ENCODE results near the gene CLIP2. TPM values are rescaled to one million over a fixed set of nuclear protein-coding genes. Genes with fewer than 3 reads are reported as not detected.

CLIP2 gene
- total RNA-seq, 2 experiments from 2014 or later: 3.0 to 3.8 TPM

DNA sequence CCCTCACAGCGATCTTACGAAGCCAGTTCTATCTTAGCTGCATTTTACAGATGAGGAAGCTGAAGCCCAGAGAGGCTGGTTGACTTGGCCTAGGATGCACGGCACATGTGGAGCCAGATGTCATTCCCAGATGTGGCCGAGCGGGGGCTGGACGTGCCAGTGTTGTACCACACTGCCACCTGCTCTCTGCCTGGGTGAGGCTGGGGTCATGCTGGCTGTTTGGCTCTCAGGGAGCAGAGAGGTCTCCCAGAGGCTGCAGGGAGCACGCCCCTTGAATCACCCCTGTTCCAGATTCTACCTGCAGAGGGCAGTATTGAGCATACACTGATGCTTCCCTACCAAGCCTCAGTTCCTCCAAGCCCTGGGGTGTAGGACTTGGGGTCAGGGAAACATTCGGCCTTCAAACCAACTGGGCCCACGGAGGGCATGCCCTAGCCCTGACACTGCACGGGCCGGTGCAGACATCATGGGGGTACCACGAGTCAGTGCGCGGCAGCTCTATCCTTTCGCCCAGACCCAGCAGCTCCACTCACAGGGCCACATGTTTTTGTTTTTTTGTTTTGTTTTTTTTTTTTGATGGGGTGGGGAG, 160.7 kb downstream of the CLIP2 start:
- no peak overlapping the region for H3K27ac Mint-ChIP-seq
- DNase-seq (peak; percentile 56), ATAC-seq (ENCODE audit: low read depth) (no peak)
- H3K9me3 Mint-ChIP-seq: no peaks in the 10 kb centered on the region
- H3K4me1 Mint-ChIP-seq: peaks cover 13% of the 10 kb centered on the region
- no peaks in the 10 kb centered on the region for H3K36me3 Mint-ChIP-seq
- peaks cover 21% of the 10 kb centered on the region for H3K27me3 Mint-ChIP-seq
- no peak overlapping the region for H3K4me3 Mint-ChIP-seq
- POLR2A ChIA-PET: interaction anchor here (1.0 kb wide), 1 partner anchor 192 kb away, joined by 3 read pairs; no protein-coding TSS in a partner anchor

- Mint-ChIP-seq H3K27me3 (peaks cover 29% of the 10 kb centered on the region), H3K4me1 (peaks cover 13% of the 10 kb centered on the region)
- POLR2A ChIA-PET: no interaction called here
Measured at GRCh38 chr7:74452748-74453321, 163.6 kb downstream of the CLIP2 start.

GRCh38 chr7:74453322-74454011, 164.3 kb downstream of the CLIP2 start, which contains the start of gene GTF2IRD1:
Gene GTF2IRD1, plus strand, starts transcription at chr7:74453906. Its CDS starts 54,175 bp downstream, at chr7:74508081.
- Mint-ChIP-seq H3K4me3 (peak within 1 kb of the TSS; percentile 57), H3K36me3 (no peaks in the 10 kb centered on the region), H3K27ac (peak within 1 kb of the TSS; percentile 38), H3K4me1 (peaks cover 13% of the 10 kb centered on the region), H3K27me3 (peaks cover 27% of the 10 kb centered on the region), H3K9me3 (no peaks in the 10 kb centered on the region)
- peak; percentile 9 for ATAC-seq (ENCODE audit: low read depth)
- POLR2A ChIA-PET: no interaction called here
- DNase-seq: peak; percentile 36

More at GRCh38 chr7:74452748-74453321, 163.6 kb downstream of the CLIP2 start:
- Mint-ChIP-seq H3K4me3 (peak overlapping the region; percentile 57), H3K9me3 (no peaks in the 10 kb centered on the region), H3K36me3 (no peaks in the 10 kb centered on the region), H3K27ac (peak overlapping the region; percentile 38)
- peak; percentile 37 for DNase-seq
- no peak for ATAC-seq (ENCODE audit: low read depth)

GRCh38 chr7:74454021-74454924, 165.1 kb downstream of the CLIP2 start:
- H3K4me1 Mint-ChIP-seq: peaks cover 13% of the 10 kb centered on the region
- no peak for DNase-seq
- ATAC-seq (ENCODE audit: low read depth): no peak
- POLR2A ChIA-PET: no interaction called here
- no peaks in the 10 kb centered on the region for H3K9me3 Mint-ChIP-seq
- no peak overlapping the region for H3K27ac Mint-ChIP-seq
- peaks cover 25% of the 10 kb centered on the region for H3K27me3 Mint-ChIP-seq
- no peaks in the 10 kb centered on the region for H3K36me3 Mint-ChIP-seq
- peak overlapping the region; percentile 30 for H3K4me3 Mint-ChIP-seq

DNA sequence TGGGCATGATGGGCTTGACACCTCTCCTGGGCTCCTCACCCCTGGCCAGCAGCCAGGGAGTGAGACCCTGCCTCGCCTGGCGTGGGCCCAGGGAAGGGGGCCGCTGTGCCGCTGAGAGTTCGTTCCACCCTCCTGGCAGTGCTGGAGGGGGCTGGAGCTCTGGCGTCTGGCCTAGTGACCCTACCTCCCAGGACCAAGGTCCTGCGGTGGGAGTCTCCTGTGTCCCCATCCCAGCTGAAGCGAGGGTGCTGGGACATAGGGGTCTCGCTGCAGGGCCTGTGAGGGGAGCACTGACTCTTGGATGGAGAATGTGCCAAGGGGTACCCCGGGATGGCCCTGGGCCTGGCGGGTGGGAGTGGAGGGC, 165.7 kb downstream of the CLIP2 start:
- H3K36me3 Mint-ChIP-seq: no peaks in the 10 kb centered on the region
- DNase-seq (no peak), ATAC-seq (ENCODE audit: low read depth) (no peak)
- POLR2A ChIA-PET: no interaction called here
- no peak overlapping the region for H3K27ac Mint-ChIP-seq
- H3K4me3 Mint-ChIP-seq: no peak overlapping the region
- H3K27me3 Mint-ChIP-seq: peaks cover 20% of the 10 kb centered on the region
- H3K9me3 Mint-ChIP-seq: no peaks in the 10 kb centered on the region
- peaks cover 13% of the 10 kb centered on the region for H3K4me1 Mint-ChIP-seq

GRCh38 chr7:74455291-74455804, 166.1 kb downstream of the CLIP2 start:
- Mint-ChIP-seq H3K4me3 (no peak overlapping the region), H3K4me1 (peaks cover 13% of the 10 kb centered on the region), H3K27ac (no peak overlapping the region), H3K9me3 (no peaks in the 10 kb centered on the region), H3K36me3 (no peaks in the 10 kb centered on the region), H3K27me3 (peaks cover 18% of the 10 kb centered on the region)
- no peak for DNase-seq
- no peak for ATAC-seq (ENCODE audit: low read depth)
- POLR2A ChIA-PET: no interaction called here

Other genes with a start within 250 kb of the CLIP2 start
- 10 to 100 TPM; 33.3 to 36.2 TPM for gene LIMK1, start 205.6 kb upstream of the CLIP2 start, total RNA-seq
- gene EIF4H, start 115.1 kb upstream of the CLIP2 start, total RNA-seq: 100 to 1,000 TPM; 264 to 270 TPM
- 10 to 100 TPM; 21.4 to 22.9 TPM for gene LAT2, start 79.4 kb upstream of the CLIP2 start, total RNA-seq
- gene RFC2, start 35.0 kb upstream of the CLIP2 start, total RNA-seq: 10 to 100 TPM; 53.0 to 56.6 TPM
- gene GTF2IRD1, start 164.5 kb downstream of the CLIP2 start, total RNA-seq: 1 to 10 TPM in 1 of 2 experiments, under 1 TPM in 1; 0.34 to 1.3 TPM